HL-60/S4 treated with phorbol 12-myristate 13-acetate at 8.2 ng/mL for 4 days and 3 days (cell line): ENCODE results near the gene PKIG.
"Not testable (repeated sequence)": the region's sequence is repeated elsewhere in the genome, so short reads cannot be mapped to it uniquely, and the experiment has no call there.

Source experiments
- in situ Hi-C: fragments of 300-500 bp; cut with MboI; formaldehyde crosslinking; loops from 2 replicates; pipeline ENCODE4 v1.15.0; 2022; ENCODE audit warnings: low sequenced_read_pairs

PKIG gene

GRCh38 chr20:44582311-44583025 lies at the start of gene PKIG:
Gene PKIG (plus strand): TSS chr20:44582579. CDS start chr20:44614557, 31,978 bp downstream.
- in situ Hi-C loops: no loop called here

- in situ Hi-C loops: no loop called here
These were observed 49.4 kb upstream of the PKIG start for GRCh38 chr20:44532981-44533331.

GRCh38 chr20:44533928-44534327 lies 48.5 kb upstream of the PKIG start:
- in situ Hi-C loops: no loop called here

GRCh38 chr20:44536175-44536574 lies 46.2 kb upstream of the PKIG start:
- in situ Hi-C loops: no loop called here

- in situ Hi-C loops: no loop called here
These were observed 44.4 kb upstream of the PKIG start for GRCh38 chr20:44537993-44538392.

GRCh38 chr20:44540834-44541233 lies 41.5 kb upstream of the PKIG start:
- in situ Hi-C loops: no loop called here

- in situ Hi-C loops: no loop called here
These were observed 40.4 kb upstream of the PKIG start for GRCh38 chr20:44541992-44542391.

- in situ Hi-C loops: no loop called here
These were observed 39.5 kb upstream of the PKIG start for GRCh38 chr20:44542890-44543289.

- in situ Hi-C loops: no loop called here
These were observed 39.0 kb upstream of the PKIG start for GRCh38 chr20:44543358-44543757.

GRCh38 chr20:44544263-44544662 lies 38.1 kb upstream of the PKIG start:
- in situ Hi-C loops: no loop called here

- in situ Hi-C loops: no loop called here
These were observed 35.0 kb upstream of the PKIG start for GRCh38 chr20:44547419-44547818.

- in situ Hi-C loops: no loop called here
These were observed 33.3 kb upstream of the PKIG start for GRCh38 chr20:44549123-44549522.

GRCh38 chr20:44552050-44552449 lies 30.3 kb upstream of the PKIG start:
- in situ Hi-C loops: no loop called here

- in situ Hi-C loops: no loop called here
These were observed 29.8 kb upstream of the PKIG start for GRCh38 chr20:44552568-44552949.

GRCh38 chr20:44552950-44553908 lies 29.1 kb upstream of the PKIG start:
- in situ Hi-C loops: no loop called here

- in situ Hi-C loops: no loop called here
These were observed 23.1 kb upstream of the PKIG start for GRCh38 chr20:44559302-44559701.

GRCh38 chr20:44560229-44560628 lies 22.1 kb upstream of the PKIG start:
- in situ Hi-C loops: no loop called here

- in situ Hi-C loops: not testable (repeated sequence)
These were observed 21.6 kb upstream of the PKIG start for GRCh38 chr20:44560818-44561217.

GRCh38 chr20:44561876-44562275 lies 20.5 kb upstream of the PKIG start:
- in situ Hi-C loops: no loop called here

GRCh38 chr20:44566018-44566417 lies 16.4 kb upstream of the PKIG start:
- in situ Hi-C loops: no loop called here

GRCh38 chr20:44566811-44567210 lies 15.6 kb upstream of the PKIG start:
- in situ Hi-C loops: no loop called here

GRCh38 chr20:44570367-44570766 lies 12.0 kb upstream of the PKIG start:
- in situ Hi-C loops: no loop called here
